HAP-1 (cell line): Measurements from ENCODE around the gene OBP2A.

Experiments used
- DNase-seq, 2 experiments: peaks; one replicate each; pipeline ENCODE4 v3.0.0-alpha.2; 2016 to 2020; ENCODE audit warnings: low spot score in 2 of 2
- H3K27me3 ChIP-seq: fragments of 250-450 bp; sonication (Bioruptor Pico); 2 replicates; pipeline ENCODE4 v1.5.1; 2020; ENCODE audit warnings: low read depth, mild to moderate bottlenecking, moderate library complexity
- H3K36me3 ChIP-seq: fragments of 250-450 bp; sonication (Bioruptor Pico); replicated peaks from 2 replicates; pipeline ENCODE4 v1.5.1; 2020; ENCODE audit warnings: mild to moderate bottlenecking
- H3K4me1 ChIP-seq: fragments of 250-450 bp; sonication (Bioruptor Pico); 2 replicates; pipeline ENCODE4 v1.5.1; 2020; ENCODE audit warnings: mild to moderate bottlenecking
- H3K4me3 ChIP-seq: fragments of 250-450 bp; sonication (Bioruptor Pico); 2 replicates; pipeline ENCODE4 v1.5.1; 2020; ENCODE audit warnings: mild to moderate bottlenecking, moderate library complexity
- H3K9me3 ChIP-seq: fragments of 250-450 bp; sonication (Bioruptor Pico); 2 replicates; pipeline ENCODE4 v1.5.1; 2020; ENCODE audit warnings: mild to moderate bottlenecking, moderate library complexity
- in situ Hi-C: fragments of 300-500 bp; cut with MboI; formaldehyde crosslinking; loops from 3 replicates; pipeline ENCODE4 v1.14.3; 2020; ENCODE audit warnings: low sequenced_read_pairs, inconsistent platforms, mixed read lengths

The OBP2A gene

DNA sequence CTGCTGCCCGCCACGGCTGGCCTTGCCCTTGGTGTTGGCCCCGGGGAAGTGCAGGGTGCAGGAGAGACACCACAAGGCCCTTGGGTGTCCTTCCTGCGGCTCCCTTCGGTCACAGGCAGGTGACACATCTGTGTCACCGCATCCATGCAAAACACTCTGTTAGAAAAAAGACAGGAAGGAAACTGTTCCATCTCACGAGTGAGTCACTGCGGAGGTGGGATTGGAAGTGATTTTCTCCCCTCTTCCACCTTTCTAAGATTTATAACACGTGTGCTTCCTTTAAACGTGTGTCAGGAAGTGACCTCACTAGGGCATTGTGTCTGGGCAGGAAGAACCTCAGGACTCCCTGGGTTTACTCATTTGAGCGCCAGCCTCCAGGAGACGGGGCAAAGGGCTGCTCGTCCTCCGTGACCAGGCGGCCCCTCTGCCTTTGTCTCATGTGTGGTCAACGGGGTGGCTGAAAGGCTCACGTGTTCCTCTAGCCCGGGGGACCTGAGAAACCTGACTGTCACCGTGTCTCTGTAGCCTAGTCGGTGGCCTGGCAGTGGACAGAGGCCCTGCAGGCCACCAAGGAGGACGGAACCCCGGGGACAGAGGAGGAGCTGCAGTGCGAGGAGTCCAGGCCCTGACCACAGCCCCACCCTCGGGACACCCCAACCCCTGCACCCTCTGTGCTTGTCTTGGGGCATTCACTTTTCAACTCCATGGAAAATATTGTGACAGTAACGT, 29.6 kb upstream of the OBP2A start:
- Histone ChIP-seq H3K36me3 (no peaks in the 10 kb centered on the region), H3K27me3 (no peaks in the 10 kb centered on the region), H3K9me3 (no peaks in the 10 kb centered on the region), H3K4me1 (no peaks in the 10 kb centered on the region), H3K4me3 (no peak overlapping the region)
- no peak for DNase-seq
- in situ Hi-C loops = no loop called here

DNA sequence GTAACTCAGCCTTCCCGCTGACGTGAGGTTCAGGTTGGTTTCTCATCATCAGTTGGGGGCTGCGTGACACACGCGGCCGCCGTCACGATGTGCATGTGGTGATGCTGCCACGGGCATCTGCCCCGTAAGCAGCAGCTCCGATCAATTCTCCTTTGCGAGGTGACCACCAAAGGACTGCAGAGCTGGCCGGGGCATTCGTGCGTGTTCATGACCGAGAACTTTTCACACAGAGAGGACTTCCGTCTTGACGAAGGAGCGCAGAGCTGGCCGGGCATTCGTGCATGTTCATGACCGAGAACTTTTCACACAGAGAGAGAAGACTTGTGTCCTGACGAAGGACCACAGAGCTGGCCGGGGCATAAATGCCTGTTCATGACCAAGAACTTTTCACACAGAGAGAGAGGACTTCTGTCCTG, 28.5 kb upstream of the OBP2A start:
- no peaks in the 10 kb centered on the region for H3K36me3 ChIP-seq
- H3K27me3 ChIP-seq = no peaks in the 10 kb centered on the region
- H3K4me1 ChIP-seq = no peaks in the 10 kb centered on the region
- no peak for DNase-seq
- no peaks in the 10 kb centered on the region for H3K9me3 ChIP-seq
- no peak overlapping the region for H3K4me3 ChIP-seq
- in situ Hi-C loops = no loop called here

DNA sequence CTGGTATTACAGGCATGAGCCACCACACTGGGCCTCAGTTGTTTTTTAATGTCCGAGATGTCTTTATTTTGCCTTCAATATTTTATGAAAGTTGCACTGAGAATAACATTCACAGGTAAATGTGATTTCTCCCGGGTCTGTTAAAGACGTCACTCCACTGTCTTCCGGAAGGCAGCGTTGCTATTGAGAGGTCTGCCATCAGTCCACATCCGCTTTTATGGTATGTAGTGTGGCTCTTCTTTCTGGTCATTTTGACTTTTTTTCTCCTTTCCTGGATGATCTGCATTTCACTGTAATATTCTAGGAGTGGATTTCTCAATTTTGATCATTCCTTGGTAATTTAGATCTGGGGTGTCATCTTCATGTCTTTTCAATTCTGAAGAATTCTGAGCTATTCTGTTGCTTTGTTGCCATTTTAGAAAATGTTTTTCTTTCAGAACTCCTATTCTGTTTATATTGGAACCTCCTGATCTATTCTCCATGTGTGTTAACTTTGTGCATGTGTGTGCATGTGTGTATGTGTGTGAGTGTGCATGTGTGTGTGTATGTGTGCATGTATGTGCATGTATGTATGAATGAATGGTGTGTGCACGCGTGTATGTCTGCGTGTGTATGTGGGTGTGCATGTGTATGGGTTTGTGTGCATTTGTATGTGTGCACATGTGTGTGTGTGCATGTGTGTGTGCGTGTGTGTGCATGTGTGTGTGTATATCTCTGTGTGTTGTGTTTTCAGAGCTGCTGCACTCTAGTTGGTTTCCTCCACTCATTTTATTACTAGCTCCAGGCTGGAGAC, 26.6 kb upstream of the OBP2A start:
- Histone ChIP-seq H3K9me3 (no peaks in the 10 kb centered on the region), H3K4me3 (no peak overlapping the region), H3K36me3 (no peaks in the 10 kb centered on the region), H3K27me3 (no peaks in the 10 kb centered on the region), H3K4me1 (no peaks in the 10 kb centered on the region)
- DNase-seq = no peak
- in situ Hi-C loops = no loop called here

DNA sequence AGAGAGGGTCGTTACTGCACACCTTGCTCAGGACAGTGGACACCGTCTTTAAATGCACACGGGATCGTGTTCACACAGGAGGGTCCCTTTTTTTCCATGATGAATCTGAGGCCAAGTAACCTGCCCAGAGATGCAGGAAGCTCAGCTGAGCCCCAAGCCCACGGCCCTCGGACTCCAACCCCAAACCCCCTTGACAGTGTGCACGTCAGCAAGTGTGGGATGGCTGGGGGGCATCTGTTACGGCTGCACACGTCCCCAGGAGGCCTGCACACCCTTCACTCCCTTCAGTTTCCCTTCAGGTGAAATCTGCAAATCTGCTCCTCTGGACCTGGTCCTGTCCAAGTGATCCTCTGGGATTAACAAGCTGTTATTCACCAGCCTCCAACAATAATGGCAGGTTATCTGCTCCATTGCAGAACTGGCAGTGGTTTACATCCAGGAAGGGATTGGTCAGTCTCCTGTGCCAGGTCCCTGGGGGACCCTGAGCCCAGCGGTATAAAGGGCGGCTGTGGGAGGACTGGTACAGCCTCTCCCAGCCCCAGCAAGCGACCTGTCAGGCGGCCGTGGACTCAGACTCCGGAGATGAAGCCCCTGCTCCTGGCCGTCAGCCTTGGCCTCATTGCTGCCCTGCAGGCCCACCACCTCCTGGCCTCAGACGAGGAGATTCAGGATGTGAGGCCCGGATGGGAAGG, 24.9 kb upstream of the OBP2A start, which contains the start of gene LCN1:
TSS of gene LCN1 (plus strand) at position 525 of the 692 bp plus-strand sequence. CDS start at position 583, 58 bp downstream.
- Histone ChIP-seq H3K36me3 (no peaks in the 10 kb centered on the region), H3K4me1 (no peaks in the 10 kb centered on the region), H3K4me3 (no peak within 1 kb of the TSS), H3K27me3 (no peaks in the 10 kb centered on the region), H3K9me3 (no peaks in the 10 kb centered on the region)
- DNase-seq = no peak
- in situ Hi-C loops = no loop called here

DNA sequence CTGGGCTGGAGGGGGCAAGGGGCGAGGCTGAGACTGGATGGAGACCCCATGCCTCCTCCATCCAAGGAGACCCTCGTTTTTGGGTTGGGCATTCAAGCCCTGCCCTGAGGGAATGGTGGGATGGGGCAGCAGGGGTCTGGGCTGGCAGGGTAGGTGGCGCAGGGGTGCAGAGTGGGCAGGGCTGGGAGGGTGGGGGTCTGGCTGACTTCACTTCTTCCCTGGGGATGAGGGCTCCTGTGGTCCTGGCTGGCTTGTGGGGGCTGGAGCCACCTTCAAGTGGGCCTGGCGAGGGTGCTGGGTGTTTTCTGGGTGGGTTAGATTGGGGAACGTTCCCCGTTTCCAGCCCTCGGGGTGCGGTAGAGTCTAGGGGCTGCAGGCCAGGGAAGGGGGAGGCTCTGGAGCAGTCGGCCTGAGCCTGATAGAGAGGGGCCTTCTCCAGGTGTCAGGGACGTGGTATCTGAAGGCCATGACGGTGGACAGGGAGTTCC, 24.3 kb upstream of the OBP2A start:
- no peaks in the 10 kb centered on the region for H3K36me3 ChIP-seq
- no peaks in the 10 kb centered on the region for H3K27me3 ChIP-seq
- no peaks in the 10 kb centered on the region for H3K4me1 ChIP-seq
- DNase-seq = no peak
- no peaks in the 10 kb centered on the region for H3K9me3 ChIP-seq
- H3K4me3 ChIP-seq = no peak overlapping the region
- in situ Hi-C loops = no loop called here

DNA sequence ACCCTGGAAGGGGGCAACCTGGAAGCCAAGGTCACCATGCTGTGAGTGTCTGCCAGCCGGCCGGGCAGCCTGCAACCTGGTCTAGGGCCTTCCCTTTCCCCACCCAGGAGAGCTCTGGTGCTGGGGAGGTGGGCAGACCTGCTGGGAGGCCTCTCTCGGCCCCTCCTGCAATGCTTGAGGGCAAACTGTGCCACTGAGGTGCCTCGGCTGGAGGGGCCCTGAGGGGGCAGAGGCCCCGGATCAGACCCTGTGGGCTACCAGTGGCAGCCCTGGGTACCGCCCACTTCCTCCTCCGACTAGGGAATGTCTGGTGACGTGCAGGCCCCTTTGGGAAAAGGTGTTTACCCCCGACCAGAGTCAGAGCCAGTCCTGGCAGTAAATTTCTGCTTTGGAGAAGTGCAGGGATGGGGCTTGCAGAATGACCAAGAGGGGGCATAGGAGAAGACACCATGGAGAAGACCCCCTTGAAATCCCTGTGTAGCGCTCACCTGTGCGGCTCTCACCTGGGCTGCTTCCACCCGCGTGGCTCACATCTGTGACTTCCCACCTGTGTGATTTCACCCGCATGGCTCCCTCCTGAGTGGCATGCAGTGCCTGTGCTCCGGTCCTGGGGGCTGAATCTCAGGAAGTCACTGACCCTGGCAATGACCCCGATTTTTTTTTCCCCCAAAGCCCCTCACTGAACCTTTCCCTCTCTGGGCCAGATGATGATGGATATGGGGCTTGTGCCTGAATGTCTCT, 23.6 kb upstream of the OBP2A start:
- H3K9me3 ChIP-seq = no peaks in the 10 kb centered on the region
- no peaks in the 10 kb centered on the region for H3K36me3 ChIP-seq
- in situ Hi-C loops = no loop called here
- no peak overlapping the region for H3K4me3 ChIP-seq
- H3K4me1 ChIP-seq = no peaks in the 10 kb centered on the region
- H3K27me3 ChIP-seq = no peaks in the 10 kb centered on the region
- no peak for DNase-seq

DNA sequence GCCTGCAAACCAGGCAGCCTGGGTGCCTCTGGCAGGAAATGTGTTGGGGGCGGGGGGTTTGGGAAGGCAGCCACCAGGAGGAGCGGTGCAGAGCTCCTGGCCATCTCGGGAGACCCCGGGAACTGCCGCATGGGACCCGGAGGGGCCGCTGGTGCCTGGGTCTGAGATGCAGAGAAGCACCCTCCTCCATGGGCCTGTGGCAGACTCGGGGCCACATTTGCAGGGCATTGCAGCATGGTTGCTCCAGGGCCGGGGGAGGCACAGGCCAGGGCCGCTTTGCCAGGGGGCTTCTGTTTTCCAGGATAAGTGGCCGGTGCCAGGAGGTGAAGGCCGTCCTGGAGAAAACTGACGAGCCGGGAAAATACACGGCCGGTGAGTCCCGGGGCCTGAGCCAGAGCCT, 23.0 kb upstream of the OBP2A start:
- Histone ChIP-seq H3K4me1 (no peaks in the 10 kb centered on the region), H3K36me3 (no peaks in the 10 kb centered on the region), H3K9me3 (no peaks in the 10 kb centered on the region), H3K4me3 (no peak overlapping the region), H3K27me3 (no peaks in the 10 kb centered on the region)
- no peak for DNase-seq
- in situ Hi-C loops = no loop called here

DNA sequence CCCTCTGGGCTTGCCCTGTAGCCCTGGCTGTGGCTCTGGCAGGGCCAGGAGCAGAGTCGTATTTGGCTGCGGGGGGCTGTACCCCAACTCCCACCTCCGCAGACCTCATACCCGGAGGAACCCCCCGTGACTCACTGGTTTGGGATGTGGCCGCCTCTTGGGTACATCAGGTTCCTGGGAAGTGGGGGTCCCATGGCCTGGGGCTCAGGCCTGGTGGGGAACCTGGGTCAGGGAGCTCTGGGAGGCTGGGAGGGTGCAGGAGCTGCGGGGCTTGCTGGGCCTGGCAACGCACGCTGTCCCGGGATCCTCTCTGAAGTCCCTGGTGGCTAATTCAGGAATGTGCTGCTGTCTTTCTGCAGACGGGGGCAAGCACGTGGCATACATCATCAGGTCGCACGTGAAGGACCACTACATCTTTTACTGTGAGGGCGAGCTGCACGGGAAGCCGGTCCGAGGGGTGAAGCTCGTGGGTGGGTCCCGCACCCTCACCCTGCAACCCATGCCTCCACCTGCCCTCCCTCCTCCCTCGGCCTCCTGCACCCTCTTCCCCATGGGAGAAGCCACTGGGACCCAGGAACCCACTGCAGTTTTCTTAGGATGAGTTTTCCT, 22.3 kb upstream of the OBP2A start:
- no peak for DNase-seq
- no peaks in the 10 kb centered on the region for H3K4me1 ChIP-seq
- H3K9me3 ChIP-seq = no peaks in the 10 kb centered on the region
- no peaks in the 10 kb centered on the region for H3K36me3 ChIP-seq
- in situ Hi-C loops = no loop called here
- no peak overlapping the region for H3K4me3 ChIP-seq
- H3K27me3 ChIP-seq = no peaks in the 10 kb centered on the region

DNA sequence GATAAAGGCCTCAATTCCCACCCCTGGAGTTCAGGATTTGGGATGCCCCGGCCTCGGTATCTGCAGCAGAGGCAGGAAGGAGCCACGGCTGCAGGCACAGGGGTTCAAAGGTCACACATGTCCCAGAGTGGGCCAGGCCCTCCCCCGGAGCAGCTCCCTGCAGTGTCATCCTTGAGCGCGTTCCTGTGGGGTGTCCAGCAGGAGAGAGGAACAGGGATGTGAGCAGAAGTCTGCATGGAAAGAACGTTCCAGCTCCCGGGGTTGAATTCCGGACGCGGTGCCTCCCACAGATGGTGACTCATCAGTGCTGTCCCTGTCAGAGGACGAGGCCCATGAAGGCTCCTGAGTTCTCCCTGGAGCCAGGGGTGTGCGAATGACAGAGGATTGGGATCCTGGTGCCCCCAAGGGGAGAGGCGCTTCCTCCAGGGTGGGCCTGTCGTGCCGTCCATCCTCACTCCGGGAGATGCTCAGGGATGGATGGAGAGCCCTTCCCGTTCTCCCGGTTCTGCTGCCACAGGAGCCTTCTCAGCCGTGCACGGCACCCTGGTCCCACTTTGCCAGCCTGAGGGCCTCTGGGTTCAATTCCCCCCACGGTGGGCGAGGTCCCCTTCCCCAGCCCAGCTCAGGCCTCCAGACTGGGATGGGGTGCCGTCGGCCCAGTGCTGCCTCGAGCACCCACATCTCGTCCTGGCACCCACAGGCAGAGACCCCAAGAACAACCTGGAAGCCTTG, 21.6 kb upstream of the OBP2A start:
- in situ Hi-C loops = no loop called here
- Histone ChIP-seq H3K36me3 (no peaks in the 10 kb centered on the region), H3K9me3 (no peaks in the 10 kb centered on the region), H3K27me3 (no peaks in the 10 kb centered on the region), H3K4me3 (no peak overlapping the region), H3K4me1 (no peaks in the 10 kb centered on the region)
- DNase-seq = no peak

DNA sequence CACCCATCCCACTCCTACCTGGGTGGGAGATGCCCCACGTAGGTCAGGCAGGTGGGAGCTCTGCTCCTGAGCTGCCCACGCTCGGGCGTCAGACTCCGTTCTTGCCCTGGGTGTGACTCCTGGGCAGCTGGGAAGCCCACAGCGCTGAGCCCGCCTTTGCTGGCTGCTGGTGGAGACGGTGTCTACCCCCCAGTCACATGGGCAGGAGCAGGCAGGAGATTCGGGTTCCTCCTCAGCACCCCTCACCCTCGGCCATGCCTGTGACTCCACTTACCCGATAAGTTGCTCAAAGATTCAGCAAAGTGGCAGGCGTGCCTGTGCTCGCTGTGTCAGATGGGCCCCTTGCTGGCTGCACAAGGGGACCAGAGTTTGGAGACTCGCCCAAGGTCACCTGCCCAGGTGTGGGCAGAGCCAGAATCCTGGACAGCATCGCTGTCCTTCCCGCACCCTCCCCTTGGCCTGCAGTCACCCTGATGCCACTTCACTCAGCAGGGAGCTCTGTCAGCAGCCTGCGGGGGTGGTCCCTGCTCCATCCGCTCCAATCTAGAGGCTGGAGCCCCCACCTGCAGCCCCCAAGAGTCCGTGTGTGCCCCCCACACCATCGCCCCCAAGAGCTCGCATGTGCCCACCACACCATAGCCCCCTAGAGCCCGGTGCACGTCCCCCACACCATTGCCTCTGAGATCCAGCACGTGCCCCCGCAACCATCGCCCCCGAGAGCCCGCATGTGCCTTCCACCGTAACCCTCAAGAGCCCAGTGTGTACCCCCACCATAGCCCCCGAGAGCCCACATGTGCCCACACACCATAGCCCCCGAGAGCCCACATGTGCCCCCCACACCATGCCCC, 20.5 kb upstream of the OBP2A start:
- DNase-seq = no peak
- Histone ChIP-seq H3K4me3 (no peak overlapping the region), H3K9me3 (no peaks in the 10 kb centered on the region), H3K4me1 (no peaks in the 10 kb centered on the region), H3K27me3 (no peaks in the 10 kb centered on the region), H3K36me3 (no peaks in the 10 kb centered on the region)
- in situ Hi-C loops = no loop called here

DNA sequence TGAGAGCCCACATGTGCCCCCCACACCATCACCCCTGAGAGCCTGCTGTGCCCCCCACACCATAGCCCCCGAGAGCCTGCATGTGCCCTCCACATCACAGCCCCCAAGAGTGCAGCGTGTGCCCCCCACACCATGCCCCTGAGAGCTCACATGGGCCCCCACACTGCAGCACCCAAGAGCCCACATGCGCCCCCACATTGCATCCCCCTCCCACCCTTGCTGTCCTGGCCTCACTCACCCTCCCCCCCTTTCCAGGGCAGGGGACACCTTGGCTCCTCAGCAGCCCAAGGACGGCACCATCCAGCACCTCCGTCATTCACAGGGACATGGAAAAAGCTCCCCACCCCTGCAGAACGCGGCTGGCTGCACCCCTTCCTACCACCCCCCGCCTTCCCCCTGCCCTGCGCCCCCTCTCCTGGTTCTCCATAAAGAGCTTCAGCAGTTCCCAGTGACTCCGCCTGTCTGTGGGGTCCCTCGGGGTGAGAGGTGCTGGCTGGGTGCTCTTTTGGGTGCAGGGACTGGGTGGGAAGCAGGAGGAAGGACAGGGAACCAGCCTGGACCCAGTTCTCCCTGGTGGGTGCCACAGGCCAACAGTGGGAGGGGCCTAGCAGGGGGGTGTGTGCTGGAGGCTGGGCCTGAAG, 19.7 kb upstream of the OBP2A start:
- H3K4me3 ChIP-seq = no peak overlapping the region
- no peak for DNase-seq
- no peaks in the 10 kb centered on the region for H3K4me1 ChIP-seq
- H3K9me3 ChIP-seq = no peaks in the 10 kb centered on the region
- H3K27me3 ChIP-seq = no peaks in the 10 kb centered on the region
- in situ Hi-C loops = no loop called here
- no peaks in the 10 kb centered on the region for H3K36me3 ChIP-seq
